Measurements from ENCODE around the gene ZNF536.
"Not testable (repeated sequence)": the region's sequence is repeated elsewhere in the genome, so short reads cannot be mapped to it uniquely, and the experiment has no call there.

ZNF536 gene

DNA sequence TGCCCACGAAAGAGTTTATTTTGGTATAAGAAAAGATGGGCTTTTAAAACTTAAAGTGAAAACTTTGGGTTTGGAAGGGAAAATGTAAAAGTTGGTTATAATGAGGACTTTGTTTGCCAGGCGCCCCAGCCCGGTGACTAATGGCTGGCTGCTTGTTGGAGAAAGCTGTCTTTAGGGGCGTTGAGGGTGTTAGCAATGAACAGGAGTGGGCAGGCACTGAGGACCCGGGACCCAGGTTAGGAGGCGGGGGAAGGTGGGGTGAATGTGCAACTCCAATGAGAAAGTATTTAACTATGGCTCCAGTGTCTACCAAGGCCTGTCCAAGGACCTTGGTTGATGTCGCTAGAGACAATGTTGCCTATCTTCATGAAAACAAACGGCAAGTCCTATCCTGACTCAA lies 118.6 kb downstream of the ZNF536 start:
- DNase-seq, result no peak

DNA sequence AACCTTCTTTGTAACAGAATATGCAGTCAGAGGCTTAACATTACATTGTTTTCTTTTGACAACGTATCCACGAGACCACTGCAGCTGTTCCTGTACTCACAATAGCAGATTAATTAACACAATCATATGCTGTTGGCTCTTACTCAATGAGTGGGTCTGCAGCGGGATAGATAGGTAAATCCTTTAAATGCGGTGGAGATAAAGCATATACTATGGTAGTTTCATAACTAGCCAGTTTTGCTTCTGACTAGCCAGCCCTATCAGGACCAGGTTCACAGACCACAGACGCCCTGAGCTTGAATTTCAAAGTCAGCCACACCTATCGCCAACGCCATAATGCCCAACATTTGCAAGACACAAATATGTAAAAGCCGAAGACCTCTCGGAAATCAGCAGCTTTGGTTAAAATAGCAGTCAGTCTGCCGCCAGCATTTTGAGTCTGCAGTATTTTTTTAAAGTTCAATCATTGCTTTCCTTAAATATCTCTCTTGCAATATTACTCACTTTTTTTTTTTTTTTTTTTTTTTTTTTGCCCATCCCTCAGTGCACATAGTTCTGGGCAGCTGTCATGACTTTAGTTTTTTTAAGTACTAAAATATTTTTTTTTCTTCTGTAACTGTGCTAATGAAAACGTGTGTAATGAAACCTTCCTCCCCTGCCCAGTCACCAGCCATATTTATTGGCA lies 120.5 kb downstream of the ZNF536 start:
- no peak for DNase-seq

DNA sequence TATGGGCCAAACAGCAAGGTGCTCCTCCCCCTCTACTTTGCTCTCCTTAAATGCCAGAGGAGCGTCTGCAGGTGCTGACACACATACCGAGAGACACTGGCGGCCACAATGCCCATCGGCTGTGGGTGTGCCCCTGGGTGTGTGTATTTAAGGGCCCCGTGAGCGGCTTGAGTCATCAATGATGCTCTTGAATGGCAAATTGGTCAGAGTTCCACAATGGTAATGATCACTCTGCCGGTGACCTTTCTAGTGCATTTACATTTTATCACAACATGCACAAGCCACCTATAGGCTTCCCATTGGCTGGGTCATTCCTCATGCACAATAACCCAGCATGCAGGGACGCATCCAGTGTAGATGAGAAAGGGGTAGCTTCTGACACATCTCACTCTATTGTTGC lies 124.8 kb downstream of the ZNF536 start:
- DNase-seq, result no peak

DNA sequence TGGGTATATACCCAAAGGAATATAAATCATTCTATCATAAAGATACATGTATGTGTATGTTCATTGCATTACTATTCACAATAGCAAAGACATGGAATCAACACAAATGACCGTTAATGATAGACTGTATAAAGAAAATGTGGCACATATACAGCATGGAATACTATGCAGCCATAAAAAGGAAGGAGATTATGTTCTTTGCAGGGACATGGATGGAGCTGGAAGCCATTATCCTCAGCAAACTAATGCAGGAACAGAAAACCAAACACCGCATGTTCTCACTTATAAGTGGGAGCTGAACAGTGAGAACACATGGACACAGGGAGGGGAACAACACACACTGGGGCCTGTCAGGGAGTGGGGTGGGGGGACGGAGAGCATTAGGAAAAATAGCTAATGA lies 125.9 kb downstream of the ZNF536 start:
- DNase-seq, result not testable (repeated sequence)

DNA sequence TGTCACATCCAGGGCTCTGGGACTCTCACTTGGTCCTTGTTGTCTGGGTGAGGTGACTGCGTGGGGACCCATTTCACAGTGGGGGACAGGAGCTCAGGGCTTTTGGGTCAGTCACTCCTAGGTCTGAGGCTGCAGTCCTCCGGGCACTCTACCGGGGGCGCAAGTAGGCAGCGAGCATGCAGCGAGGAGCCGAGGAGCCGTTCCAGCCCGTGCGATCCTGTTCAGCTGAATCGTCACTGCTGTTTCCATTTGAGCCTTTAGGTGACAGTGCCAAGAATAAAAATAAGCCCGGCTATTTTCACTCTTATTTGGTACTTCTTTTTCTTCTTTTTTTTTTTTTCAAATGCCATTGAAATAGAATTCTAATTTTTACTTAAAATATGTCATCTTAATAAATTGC lies 126.5 kb downstream of the ZNF536 start:
- DNase-seq, result no peak

DNA sequence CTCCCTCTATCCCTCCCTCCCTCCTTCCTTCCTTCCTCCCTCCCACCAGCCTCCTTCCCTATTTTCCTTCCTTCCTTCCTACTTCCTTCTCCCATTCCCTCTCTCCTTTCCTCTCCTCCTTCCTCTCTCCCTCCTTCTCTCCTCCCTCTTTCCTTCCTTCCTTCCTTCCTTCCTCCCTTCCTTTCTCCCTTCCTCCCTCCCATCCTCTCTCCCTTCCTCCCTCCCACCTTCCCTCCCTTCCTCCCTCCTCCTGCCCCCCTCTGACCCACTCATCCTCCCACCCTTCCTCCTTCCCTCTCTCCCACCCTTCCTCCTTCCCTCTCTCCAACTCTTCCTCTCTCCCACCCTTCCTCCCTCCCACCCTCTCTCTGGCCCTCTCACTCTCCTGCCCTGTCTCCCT lies 132.1 kb downstream of the ZNF536 start:
- no peak for DNase-seq

DNA sequence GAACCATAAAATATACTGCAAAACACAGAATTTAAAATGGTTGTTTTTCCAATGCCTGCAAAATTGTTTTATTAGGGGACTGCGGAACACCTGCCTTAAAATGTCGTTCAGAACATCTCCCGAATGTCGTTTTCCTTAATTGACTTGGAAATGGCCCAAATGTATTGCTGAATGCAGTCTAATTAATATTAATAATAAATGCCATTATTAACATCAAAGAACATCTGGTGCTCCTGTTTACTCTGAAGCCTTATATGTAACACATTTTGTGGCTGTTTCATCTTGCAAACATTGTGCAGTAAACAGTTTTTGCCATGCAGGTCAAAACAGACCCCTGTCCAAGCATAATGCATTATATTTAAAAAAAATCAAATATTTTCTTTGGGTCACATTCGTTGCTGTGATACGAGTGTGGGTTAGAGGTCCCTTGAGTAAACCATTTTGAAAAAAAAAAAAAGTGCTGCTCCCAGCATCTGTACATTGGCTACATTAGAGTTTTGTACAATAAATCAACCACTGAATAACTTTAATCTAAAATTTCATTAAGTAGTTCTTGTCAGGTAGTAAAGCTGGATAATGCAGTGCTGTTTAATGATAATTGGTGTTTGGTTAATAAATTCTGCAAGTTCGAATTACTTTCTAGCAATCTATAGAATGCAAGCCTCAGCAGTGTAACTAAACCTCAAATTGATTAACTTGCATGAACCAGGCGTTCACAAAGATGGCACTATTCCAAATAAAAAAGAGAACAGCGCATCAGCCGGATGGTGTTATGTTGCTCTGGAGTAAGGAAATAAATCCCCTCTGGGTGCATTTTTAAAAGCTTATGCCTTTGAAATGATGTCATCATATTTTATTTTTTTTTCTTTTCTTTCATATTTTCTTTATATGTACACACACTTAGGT lies 140.2 kb downstream of the ZNF536 start:
- no peak for DNase-seq

DNA sequence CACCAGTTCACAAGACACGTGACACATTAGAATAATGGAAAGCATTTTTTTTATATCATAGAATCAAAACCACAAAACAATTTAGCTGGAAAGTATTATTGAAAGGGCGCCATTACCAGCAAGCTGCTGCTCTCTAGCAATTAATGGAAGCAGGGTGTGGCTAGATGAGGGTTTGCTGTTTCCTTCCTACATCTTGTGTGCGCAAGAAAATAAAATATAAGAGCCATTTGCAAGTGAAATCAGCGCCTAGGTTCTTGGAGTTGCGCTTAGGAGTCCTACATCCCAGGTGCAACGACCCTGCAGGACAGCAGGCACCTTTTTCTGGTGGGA lies 140.9 kb downstream of the ZNF536 start:
- DNase-seq, result no peak

DNA sequence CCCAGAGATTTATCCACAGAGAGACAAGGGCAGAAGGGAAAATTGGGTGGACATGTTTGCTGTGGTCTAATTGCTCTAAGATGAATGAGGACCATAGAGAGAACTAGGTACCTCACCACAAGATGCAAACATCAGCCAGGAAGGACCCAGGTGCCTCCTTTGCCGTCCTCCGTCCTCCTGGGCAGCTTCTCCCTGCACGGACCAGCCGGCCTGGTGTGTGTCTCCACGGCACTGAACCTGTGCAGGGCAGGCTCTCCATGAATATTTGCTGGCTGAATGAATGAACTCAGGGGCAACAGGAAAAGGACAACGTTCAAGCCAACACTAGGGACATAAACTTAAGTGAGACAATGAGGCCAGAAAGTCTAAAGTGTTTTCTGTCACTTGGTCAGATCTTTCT lies 143.9 kb downstream of the ZNF536 start:
- no peak for DNase-seq

DNA sequence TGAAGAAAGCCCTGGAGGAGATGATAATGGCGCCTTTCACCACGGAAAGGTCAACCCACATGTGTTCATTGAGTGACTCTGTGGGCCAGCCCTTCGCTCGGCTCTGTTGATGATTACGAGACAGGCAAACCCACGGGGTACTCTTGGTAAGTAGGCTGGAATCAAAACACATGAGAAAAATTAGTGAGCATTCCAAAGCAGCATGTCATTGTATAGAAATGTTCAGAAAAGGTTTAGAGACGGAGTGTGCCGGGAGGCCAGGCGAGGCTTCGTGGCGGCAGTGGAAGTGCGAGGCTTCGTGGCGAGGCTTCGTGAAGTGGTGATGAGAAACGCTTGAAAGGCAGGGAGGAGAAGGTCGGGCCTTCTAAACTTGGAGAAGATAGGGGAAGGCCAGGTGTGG lies 144.3 kb downstream of the ZNF536 start:
- no peak for DNase-seq

DNA sequence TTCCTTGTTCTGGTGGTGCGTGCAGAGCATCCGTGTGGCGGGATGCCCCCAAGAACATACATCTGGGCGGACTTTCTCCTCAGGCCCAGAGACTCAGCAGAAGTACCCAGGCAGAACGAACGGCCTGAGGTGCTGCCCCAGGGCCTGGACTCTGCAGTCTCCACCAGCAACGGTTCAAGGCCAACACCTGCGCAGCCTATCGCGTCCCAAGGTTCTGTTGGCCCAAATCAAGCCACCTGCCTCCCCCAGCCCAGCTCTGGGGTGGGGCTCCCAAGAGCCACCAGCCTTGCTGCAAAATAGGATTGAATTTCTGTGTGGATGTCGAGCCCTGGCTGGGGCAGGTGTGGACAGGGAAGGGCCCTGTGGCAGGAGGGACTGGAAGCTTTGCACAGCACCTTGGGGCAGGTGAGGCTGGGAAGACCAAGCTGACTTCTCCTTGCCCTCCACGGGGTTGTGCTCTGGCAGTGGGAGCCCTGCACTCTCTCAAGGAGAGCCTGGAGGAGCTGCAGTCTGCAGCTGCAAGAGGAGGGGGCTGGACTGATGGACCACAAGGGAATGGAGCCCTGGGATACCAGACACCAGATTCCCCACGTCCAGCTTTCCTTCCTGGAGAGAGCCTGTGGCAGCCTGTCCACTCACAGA lies 146.9 kb downstream of the ZNF536 start:
- no peak for DNase-seq

DNA sequence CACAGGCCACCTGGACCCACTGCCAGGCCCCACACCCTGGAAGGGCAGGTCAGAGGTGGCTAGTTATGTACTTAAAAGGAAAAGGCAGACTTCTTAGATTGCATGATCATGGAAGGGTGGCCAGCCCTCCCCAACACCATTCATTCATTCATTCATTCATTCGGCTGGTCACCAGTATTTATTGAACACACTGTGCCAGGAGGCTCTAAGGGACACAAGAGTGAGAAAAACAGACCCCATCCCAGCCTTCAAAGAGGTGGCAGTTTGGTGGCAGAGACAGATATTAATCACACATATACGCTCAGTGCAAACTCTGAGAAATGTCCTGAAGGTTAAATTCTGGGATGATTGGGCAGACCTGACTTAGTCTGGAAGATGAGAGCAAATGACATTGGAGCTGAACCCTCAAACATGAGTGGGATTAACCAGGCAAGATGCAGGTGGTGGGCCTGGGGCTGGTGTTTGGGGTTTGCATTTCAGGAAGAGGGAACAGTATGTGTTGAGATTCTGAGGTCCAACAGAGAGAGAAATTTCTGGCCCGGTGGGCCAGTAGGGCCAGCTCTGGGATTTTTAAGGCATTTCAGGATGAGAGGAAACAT lies 147.5 kb downstream of the ZNF536 start:
- DNase-seq, result no peak

DNA sequence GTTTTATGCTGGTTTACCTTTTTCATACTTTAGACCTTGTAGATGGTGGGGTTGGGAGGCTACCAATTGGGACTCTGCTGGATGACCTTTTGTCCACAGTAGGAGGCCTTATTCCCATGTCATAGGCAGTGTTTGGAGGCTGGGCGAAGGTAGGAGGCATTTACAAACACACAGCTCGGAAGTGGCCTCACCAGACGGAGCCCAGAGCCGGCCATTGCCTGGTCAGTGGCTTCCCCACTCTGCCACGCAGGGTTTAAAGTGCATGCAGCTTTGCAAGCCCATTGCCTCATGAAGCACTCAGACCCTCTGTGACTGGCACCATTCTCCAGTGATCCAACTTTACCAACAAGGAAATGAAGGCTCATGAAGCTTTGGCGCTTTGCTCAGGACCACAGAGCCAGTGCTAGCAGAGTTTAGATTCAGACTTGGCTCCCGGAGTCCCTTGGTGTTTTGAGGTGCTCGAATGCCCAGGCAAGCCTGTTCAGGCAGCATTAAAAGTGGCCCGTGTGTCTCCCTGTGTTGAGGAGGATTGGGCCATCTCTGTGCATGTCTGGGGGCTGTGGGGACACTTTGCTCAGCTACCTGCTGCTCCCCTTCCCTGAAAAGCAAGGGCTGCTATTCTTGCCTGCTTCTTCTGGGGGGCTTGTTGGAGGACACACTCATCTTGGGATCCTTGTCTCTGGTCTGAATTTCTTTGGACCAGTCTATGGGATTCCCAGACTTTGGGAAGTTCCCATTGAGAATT lies 148.7 kb downstream of the ZNF536 start:
- DNase-seq, result no peak

DNA sequence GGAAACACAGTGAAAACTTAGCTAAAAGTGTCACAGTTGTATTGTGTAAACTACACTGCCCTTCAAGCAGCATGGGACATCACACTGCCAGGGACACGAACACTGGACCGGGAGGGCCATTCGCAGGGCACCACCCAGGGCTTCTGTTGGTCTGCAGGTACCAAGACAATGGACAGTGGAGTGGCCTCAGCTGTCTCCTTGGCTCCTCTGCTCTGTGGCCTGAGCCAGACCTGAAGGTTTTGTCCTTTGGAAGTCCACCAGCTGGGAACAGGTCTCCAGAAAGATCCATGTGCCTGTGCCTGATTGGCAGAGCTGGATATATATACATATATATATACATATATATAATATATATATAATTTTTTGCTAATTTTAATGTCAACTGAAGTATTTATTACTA lies 149.8 kb downstream of the ZNF536 start:
- DNase-seq, result no peak

DNA sequence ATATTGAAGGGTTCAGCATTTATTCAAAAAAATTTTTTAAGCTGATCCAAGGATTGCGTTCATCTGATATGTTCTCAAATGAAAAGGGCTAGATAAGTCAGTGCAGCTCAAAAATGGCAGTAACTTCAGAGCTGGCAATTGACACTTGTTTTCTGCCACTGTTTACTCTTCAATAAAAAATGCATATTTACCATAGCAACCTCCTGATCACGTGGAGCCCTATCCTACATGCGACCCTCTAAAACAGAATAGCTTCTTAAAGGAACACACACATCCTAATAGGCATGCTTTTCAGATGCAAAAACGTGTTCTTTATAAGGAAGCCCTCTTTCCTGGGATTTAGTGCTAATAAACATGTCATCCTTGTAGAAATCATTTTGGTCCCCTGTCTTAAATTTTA lies 150.2 kb downstream of the ZNF536 start:
- DNase-seq, result no peak

DNA sequence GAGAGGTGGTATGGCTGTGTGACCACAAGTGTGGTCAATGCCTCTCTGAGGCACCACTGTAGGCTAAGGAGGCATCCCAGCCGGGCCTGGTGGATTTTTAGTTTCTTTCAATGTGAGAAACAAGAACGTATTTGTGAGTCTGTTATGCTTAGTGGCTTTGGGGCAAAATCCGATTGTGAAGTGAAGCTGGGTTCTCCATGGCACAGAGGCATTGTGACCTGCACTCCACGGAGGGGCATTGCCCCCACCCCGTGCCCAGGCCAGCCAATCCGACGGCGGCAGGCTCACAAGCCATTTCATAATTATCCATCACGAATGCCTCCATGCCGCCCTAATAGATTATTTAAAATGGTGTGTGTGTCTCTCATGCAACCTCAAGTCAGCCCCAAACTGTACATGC lies 151.6 kb downstream of the ZNF536 start:
- DNase-seq, result no peak

DNA sequence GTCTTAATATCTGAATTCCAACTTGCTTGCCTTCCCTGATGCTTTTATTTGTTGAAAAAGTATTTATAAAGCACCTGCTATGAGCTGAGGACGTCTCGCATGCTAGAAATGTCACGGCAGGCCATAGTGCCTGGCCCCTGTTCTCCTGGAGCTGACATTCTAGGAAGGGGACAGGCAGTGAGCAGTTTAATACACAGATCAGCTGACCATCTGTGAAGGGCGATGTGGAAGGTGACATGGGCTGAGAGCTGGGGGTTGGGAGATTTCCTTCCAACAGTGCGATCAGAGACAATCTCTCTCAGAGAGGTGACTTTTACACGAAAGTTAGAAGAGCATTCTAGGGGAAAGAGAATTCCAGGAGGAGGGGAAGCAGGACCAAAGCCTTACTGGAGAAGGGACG lies 153.2 kb downstream of the ZNF536 start:
- DNase-seq, result no peak

DNA sequence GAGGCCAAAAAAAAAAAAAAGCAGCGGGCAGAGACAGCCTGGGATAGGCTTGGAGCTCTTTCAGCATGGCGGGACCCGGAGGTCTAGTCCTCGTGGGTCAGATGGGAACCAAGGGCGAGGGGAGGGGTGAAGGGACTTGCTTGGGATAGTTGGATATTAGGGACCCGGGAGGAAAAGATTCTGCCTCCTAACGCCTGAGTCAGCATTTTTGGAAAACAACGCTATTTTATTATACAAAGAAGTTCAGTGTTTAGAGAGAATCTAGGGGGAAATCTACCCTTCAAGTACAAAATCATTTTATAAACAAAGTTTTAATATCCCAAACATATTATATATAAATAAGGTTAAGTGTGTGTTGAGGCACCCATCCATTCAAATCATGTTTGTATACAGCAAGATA lies 156.7 kb downstream of the ZNF536 start:
- DNase-seq, result no peak

DNA sequence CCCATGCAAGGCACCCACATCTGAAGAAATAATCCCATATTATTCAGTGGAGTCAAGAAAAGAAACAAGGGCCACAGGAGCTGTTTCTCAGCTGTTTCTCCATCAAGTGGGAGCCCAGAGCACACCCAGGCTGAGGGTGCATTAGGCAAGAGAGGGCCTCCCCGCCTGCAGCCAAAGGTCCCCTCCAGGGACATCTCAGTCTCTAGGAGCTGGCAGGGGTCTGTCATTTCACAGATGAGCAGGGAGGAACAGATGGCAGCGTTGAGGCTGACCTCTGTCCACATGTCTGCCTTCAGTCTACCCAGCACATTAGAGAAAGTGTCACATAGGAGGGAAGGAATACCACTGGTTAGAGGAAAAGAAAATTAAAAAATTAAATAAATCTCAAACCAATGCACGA lies 157.7 kb downstream of the ZNF536 start:
- DNase-seq, result no peak

DNA sequence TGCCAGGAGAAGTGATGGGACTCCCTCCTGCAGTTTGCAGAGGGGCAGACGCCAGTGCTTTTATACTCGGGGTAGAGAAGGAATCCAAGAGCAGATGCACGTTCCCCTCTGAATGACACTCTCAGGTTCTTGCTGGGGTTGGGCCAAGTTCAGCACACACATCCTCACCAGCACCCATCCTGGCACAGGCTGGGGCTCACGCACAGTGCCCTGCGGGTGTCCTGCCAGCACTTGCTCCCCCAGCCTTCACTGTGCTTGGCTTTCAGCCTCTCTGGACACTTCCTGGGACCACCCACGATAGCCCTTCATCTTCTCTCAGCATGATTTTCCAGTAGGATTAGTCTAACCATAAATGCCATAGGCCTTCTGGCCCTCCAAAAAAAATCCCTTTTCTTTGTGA lies 158.6 kb downstream of the ZNF536 start:
- no peak for DNase-seq

DNA sequence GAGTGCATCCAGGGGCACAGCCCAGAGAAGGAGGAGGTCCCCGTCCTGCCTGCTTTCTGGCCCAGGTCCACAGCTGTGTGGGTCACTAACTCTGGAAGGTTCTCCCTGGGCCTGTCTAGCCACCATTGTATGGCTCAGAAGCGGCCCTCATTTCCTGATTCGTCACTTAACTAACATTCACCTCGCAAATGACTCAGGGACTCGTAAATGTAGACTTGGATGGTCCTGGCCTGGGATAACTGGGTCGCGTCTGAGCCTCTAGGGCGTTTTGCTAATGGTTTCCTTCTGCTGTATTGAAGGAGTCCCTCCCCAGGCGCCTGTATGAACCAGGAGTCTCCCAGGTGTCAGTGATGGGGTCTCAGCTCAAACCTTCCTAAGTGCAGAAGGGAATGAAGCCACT lies 162.8 kb downstream of the ZNF536 start:
- DNase-seq, result no peak

DNA sequence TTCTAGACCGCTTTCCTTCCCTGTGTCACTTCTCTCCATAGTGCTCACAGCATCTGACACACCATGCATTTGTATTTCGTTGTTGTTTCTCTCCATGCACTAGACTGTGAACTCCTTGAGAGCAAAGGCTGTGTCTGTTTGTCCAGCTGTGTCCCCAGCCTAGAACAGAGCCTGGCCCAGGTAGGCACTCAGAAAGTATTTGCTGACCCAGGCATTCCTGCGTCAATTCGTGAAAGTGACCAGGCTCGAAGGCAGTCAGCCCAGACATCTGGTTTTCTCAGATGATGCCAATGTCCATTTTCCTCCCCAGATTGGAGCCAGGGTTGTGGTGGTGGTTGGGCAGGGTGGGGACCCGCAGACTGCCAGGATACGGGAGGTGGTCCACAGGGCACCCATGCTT lies 164.8 kb downstream of the ZNF536 start:
- DNase-seq, result no peak

DNA sequence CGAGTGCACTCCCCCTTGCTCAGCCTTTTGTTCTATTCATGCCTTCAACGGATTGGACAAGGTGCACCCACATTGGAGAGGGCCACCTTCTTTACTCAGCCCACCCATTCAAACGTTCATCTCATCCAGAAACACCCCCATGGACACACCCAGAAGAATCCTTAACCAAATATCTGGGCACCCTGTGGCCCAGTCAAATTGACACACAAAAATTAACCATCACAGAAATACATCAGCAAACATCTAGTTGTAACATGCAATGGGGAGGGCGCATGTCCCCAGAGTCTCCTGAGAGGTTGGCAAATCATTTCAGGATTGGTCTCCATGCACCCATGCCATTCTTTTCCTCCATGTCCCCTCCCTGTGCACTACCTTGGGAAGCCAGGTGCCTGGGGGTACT lies 167.1 kb downstream of the ZNF536 start:
- DNase-seq, result no peak

All from stimulated activated CD4-positive, alpha-beta T cell treated with anti-CD3 and anti-CD28 coated beads, Interleukin-2, amount 100 ng/mL, for 24 hours (primary cell).